DND-41 (cell line): ENCODE measurements around the gene CPM.

ENCODE experiments used
- EZH2 ChIP-seq: IDR thresholded peaks from 3 replicates; pipeline ENCODE4 v1.6.1; 2012; ENCODE audit warnings: borderline replicate concordance, low read depth, mild to moderate bottlenecking, moderate library complexity, low read length, inconsistent platforms; ENCODE audit not compliant: severe bottlenecking
- TF ChIP-seq, protein P1 (sequence below): IDR thresholded peaks from 2 replicates; pipeline ENCODE4 v1.5.1; 2012; ENCODE audit warnings: borderline replicate concordance, low read length, moderate library complexity, mild to moderate bottlenecking; ENCODE audit not compliant: poor library complexity, severe bottlenecking; ENCODE audit errors: extremely low read depth

DNA sequence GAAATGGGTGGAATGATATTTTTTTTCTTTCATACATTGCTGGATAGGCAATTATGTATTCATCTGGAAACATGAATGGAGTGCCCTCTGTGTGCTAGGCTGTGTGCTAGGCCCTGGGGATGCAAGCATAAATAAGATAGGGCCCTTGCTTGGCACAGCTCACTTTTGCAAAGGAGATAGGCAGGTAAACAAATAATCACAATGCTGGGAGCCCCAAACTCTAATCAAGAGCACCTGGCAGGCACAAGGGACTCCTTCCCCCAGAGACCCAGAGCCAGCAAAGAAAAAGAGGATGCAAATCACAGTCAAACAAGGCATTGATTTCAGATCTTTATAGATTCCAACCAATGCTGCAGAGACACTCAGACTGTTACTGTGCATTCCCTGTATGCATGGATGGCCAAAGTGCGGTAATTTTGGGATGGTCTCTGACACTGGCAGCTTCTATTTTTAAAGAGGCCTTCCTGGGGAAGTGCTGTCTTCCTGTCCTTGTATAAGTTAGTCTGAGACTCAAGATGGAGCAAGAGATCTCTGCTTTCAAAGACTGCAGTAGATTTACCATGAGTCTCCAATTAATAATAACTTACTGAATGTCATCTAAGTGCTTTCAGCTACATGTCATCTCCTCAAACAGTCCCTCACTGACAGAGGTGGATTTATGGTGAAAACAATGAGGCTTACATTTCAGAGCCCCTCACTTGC, 45.1 kb upstream of the CPM start:
- TF ChIP-seq EZH2, result no peak
- TF ChIP-seq, protein P1, sequence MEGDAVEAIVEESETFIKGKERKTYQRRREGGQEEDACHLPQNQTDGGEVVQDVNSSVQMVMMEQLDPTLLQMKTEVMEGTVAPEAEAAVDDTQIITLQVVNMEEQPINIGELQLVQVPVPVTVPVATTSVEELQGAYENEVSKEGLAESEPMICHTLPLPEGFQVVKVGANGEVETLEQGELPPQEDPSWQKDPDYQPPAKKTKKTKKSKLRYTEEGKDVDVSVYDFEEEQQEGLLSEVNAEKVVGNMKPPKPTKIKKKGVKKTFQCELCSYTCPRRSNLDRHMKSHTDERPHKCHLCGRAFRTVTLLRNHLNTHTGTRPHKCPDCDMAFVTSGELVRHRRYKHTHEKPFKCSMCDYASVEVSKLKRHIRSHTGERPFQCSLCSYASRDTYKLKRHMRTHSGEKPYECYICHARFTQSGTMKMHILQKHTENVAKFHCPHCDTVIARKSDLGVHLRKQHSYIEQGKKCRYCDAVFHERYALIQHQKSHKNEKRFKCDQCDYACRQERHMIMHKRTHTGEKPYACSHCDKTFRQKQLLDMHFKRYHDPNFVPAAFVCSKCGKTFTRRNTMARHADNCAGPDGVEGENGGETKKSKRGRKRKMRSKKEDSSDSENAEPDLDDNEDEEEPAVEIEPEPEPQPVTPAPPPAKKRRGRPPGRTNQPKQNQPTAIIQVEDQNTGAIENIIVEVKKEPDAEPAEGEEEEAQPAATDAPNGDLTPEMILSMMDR, result no peak
